Bone marrow (tissue), 2 donors: ENCODE results near the gene RARB.

Experiments
- DNase-seq, 2 donors: peaks; one replicate each; lab custom pipeline; 2025; lab: John Stamatoyannopoulos, UW

The RARB gene

DNA sequence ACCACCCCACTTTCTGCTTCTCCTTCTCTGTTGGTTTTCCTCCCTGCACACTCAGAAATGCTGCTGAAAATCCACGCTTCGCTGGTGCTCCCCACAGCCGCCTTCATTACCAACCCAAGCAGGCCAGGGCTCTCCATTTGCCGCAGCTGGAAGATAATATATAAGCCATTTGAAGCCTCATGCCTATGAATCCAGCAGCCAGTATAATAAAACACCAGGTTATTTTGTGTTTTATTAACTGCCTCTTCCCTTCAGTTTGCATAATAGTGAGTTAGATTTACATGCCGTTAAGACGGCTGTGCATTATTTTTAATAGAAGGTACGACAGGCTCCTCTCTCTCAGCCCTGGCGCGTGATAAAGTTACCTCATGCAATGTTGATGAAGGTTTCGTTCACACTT, 150.0 kb downstream of the RARB start:
- DNase-seq, result no peak

GRCh38 chr3:25580534-25580933, 152.5 kb downstream of the RARB start:
- DNase-seq, result no peak

GRCh38 chr3:25581335-25581734, 153.3 kb downstream of the RARB start:
- DNase-seq, result no peak

DNA sequence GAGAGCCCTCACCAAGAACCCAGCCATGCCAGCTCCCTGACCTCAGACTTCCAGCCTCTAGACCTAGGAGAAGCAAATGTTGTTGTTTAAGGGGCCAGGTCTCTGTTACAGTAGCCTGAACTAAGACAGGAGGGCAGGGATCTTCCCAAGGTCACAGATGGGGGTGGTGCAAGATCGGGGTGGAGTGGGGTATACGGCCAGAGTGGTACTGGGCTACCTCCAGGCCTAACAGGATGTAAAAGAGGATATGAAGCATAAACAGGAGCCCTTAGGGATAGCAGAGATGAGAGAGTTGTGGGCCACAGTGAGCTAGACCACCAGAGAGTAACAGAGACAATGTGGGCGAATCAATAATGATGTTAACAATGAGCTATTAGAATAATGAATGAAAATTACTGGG, 153.8 kb downstream of the RARB start:
- DNase-seq, result no peak

DNA sequence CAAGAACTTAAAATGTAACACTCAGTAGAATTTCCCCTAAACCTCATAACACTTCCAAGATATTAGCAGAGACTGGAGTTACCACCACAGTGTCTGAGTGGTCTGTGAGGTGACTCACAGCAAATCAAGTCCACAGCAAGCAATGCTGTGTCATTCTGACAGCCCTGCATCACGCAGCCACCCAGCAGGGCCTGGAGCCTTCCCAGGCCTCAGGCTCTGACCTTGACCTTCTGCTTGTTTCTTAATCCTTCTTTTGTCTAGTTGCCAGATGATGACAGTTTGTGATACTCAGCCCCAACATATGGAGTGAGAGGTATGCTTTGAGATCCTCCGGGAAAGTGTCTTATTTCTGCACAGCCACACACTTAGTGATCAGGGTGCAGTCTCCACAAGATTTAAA, 154.2 kb downstream of the RARB start:
- DNase-seq, result no peak

DNA sequence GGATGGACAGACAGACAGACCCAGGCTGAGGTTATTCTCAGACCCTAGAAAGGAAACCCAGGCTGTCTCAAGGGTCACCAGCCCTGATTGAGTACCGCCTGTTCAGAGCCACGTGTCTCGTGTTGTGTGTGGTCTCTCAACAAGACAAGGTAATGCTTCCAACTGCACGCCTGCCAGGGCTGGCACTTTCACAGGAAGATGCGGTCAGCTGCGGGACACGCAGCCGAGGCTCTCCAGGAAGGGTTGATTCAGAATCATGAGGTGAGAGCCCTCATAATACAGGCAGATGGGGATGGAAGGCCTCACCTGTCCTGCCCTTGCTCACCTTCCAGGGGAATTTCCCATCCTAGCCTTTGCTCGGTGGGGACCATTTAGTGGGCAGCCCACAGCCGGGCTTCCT, 155.3 kb downstream of the RARB start:
- DNase-seq, result no peak

- no peak for DNase-seq
Observed at GRCh38 chr3:25584011-25584789, 156.1 kb downstream of the RARB start.

DNA sequence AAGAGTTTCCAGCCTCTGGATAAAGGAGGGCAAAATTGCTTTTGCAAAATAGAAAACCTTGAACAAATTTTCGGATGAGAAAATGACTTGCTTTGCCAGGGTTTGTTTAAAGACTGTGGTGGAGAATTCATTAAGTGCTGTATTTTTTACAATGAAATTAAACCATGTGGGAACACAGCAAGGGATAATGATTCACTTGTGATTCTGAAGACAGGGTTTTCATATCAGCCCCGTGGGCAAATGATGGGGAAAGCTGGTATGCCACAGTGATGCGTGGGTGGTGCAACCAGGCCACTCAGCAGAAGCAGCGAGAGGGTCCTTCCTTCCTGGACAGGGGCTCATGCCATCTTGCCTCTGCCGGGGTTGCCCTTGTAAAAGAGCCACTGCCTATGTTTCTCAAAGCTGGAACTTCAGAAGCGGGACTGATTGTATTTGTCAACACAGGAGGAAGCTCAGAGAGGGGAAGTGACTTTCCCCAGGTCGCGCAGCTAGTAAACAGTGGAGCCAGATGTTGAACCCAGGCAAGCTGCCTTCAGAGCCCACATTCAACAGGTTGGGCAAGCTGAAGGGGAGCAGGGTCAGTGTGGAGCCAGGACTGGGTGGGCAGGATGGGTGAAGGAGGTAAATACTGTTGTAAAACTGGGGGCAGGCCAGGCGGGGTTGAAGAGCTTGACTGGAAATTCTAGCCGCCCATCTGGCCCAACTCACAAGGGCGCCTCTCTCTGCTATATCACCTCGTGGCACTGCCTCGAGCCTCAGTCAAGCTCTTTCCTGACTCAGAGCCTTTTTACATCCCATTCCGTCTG, 157.5 kb downstream of the RARB start:
- DNase-seq, result no peak

DNA sequence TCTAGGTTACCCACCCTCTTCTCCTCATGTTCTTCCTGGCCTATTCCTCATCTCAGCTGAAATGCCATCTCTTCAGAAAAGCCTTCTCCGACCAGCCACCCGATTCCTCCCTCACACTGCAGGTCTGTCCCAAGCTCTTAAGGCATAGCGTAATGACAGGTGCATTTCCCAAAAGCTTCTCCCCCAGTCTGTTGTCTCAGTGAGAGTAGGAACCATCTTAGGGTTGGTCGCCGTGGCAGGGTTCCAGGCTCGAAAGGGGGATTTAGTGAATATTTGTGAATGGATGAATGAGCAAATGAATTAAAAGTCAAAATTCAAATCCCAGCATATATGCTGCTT, 158.1 kb downstream of the RARB start:
- no peak for DNase-seq

DNA sequence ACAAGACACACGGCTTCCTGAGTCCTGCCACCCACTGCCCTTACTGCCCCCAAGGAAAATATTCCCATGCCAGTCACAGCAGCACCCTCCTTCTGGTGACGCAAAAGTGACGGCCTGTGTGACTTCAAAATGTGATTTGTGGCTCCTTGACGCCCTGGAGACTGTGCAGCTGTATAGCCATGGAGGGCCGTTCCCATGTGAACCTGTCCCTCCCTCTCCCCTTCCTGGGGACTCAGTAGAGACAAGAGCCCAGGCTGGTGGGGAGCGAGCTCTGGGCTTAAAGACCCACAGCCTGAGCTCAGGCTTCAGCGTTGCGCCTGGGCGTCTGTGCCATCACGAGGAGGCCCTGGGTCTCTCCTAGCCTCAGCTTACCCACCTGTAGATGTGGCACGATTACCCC, 158.5 kb downstream of the RARB start:
- no peak for DNase-seq

DNA sequence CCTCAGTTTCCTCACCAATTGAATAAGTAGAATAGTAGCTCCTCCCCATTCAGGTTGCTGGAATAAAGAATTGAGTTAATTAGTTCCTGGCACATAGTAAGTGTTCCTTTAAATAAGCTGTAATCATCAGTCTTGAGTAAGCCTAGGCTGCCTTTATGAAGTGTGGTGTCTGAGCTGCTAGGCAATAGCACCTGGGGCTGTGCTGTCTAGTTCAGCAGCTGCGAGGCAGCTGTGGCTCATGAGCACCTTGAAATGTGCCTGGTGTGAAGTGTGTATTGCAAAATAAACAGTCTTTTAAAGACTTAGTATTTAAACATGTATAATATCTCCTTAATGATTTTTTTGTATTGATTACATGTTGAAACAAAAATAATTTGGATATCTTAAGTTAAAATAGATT, 159.0 kb downstream of the RARB start:
- DNase-seq, result no peak

- no peak for DNase-seq
Observed at GRCh38 chr3:25587526-25587925, 159.5 kb downstream of the RARB start.

DNA sequence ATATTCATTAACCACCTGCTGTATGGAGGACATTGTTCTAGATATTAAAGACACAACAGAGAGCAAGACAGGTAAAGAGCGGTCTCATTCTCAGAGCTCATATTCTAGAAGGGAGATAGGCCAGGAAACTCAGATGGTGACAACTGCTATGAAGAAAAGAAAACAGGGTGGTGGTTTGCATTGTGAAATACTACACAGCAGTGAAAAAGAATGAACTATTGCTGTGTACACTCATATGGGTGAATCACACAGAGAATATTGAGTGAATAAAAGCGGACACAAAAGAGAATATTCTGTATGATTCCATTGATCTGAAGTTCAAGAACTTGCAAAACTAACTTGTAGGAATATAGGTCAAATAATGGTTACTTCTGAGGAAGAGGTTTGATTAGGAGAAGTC, 159.9 kb downstream of the RARB start:
- no peak for DNase-seq

DNA sequence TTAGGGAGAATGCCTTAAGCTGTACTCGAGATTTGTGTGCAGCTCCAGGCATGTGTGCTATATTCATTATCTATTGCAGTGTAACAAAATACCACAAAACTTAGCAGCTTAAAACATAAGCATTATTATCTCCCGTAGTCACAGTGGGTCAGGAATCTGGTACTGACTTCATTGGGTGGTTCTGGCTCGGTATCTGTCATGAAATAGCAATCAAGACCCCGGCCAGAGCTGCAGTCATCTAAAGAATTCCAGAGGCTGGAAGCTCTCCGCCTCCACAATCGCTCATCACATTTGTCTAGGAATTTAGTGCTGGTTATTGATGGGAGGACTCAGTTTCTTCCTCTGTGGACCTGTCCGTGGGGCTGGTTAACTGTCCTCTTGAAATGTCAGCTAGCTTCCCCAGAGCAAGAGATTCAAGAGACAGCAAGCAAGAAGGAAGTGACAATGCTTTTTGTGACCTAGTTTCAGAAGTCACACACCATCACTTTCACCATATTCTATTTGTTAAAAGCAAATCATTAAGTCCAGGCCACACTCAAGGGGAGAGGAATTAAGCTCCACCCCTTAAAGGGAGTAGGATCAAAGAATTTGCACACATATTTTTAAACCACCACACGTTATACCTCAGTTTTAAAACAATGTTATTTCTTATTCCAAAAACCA, 160.5 kb downstream of the RARB start:
- no peak for DNase-seq

DNA sequence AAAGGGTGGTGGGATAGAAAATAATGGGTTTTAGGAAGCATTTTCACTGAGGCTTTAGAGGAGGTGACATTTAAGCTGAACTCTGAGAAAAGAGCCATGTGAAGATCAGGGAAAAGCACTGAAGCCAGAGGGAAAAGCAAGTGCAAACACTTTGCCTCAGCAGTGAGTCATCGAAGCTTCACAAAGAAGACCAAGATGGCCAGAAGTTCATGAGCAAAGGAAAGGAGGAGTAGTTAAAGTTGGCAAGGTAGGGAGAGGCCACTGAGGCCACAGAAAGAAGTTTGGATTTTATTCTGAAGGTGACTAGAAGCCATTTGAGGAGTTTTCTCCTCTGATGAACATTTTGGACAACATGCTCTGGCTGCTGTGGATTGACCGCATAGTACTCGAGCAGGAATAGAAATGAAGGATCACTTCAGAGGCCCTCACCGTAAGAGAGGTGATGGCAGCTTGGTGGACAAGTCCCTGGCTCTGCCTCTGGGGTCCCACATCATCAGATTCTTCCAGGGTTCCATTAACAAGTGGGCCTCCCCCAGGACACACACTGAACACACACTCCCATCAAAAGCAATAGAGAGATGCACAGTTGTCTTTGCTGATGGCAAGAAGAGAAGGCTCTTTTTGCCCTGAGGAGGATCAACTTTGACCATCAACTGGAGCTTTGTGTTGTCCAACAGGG, 161.2 kb downstream of the RARB start:
- DNase-seq, result no peak

DNA sequence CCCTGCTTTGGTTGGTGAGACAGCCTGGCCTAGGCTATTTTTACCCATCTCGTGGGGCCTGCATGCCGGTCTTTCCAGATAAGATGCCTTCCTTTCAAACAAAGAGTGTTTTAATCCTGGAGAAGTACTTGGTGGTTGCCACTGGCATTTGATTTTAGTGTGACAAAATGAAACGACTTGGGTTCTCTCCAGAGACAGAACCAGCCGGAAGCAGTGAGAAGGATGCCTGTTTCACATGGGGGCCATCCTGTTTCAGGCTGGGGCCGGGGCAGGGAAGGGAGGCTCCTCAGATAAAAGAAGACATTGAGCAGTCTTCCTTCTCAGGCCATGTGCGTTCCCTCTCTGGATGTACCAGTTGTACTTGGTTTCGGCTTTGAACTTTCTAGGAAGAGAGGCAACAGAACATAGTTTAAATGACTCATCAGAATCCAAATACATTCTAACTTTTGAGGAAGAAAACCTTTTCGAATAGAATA, 161.8 kb downstream of the RARB start:
- DNase-seq, result no peak

DNA sequence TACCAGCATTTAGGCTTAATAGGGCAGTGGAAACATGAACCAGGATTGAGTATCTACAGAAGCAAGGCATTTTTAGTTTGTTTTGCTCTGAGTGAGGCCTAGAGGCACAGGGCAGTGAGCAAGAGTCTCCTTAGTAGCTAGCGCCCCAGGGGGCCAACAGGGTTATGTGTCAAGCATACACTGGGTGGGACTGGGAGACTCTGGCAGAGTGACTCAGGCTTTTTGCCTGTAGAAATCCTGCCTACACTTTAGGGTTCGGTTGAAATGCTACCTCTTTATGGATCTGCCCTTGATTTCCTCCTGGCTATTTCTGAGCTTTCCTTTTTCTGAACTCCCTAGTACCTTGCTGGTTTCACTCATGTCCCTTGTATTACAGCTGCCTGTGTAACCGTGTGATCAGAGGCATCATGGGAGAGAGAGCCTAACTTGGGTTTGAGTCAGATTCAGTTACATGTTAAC, 164.5 kb downstream of the RARB start:
- DNase-seq, result no peak

GRCh38 chr3:25593001-25593400, 164.9 kb downstream of the RARB start:
- no peak for DNase-seq

- peak in 1 of 2 donors; percentile 44 for DNase-seq
Observed at GRCh38 chr3:25594007-25594502, 166.0 kb downstream of the RARB start.

GRCh38 chr3:25597535-25598101, 169.6 kb downstream of the RARB start:
- no peak for DNase-seq

DNA sequence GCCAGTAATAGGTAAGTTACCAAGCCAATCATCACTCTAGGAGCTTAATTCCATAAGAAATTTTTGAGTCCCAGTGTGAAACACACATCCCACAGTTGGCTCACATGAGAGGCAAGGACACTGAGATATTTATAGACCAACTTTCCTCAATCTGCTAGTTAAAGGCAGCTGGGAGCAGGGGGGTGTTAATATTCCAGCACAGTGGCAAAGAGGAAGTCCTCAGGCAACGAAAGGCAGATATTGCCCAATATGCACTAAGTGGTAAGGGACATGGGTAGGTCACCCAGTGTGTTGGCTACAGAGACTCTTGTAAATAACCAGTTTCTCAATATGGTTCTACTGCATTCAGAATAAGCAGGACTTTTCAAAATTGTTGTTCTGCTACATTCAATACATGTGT, 175.6 kb downstream of the RARB start:
- no peak for DNase-seq
